OCI-LY1 (cell line): ENCODE data around the gene KRT1.

Experiments
- H2AFZ ChIP-seq: fragments of 200-600 bp; sonication (generic), shearing (Covaris generic); 2 replicates; pipeline ENCODE4 v1.6.0; 2014; ENCODE audit warnings: antibody characterized with exemption, mild to moderate bottlenecking, low read length
- H3F3A ChIP-seq: fragments of 200-600 bp; sonication (generic), shearing (Covaris generic); 2 replicates; pipeline ENCODE4 v1.6.0; 2014; ENCODE audit warnings: mild to moderate bottlenecking, antibody characterized with exemption, low read length, moderate library complexity; ENCODE audit not compliant: insufficient read depth
- H3K27ac ChIP-seq: fragments of 200-600 bp; sonication (generic); 2 replicates; pipeline ENCODE4 v1.5.1; 2014; ENCODE audit warnings: low read length, mixed run types, mild to moderate bottlenecking, low read depth; ENCODE audit not compliant: poor library complexity, severe bottlenecking
- H3K27me3 ChIP-seq: fragments of 200-600 bp; sonication (generic); 2 replicates; pipeline ENCODE4 v1.6.0; 2014; ENCODE audit warnings: antibody characterized with exemption, mild to moderate bottlenecking, low read length, moderate library complexity; ENCODE audit not compliant: insufficient read depth
- H3K36me3 ChIP-seq: fragments of 200-600 bp; sonication (generic); 2 replicates; pipeline ENCODE4 v1.6.1; 2014; ENCODE audit warnings: mild to moderate bottlenecking, antibody characterized with exemption, low read length, moderate library complexity, mixed read lengths; ENCODE audit not compliant: insufficient read depth
- H3K4me1 ChIP-seq: fragments of 200-600 bp; sonication (generic); 2 replicates; pipeline ENCODE4 v1.5.1; 2014; ENCODE audit warnings: mild to moderate bottlenecking, low read length, moderate library complexity; ENCODE audit not compliant: insufficient read depth, severe bottlenecking
- H3K4me2 ChIP-seq: fragments of 200-600 bp; sonication (generic), shearing (Covaris generic); 2 replicates; pipeline ENCODE4 v1.6.1; 2014; ENCODE audit warnings: low read length
- H3K4me3 ChIP-seq: fragments of 200-600 bp; sonication (generic); 2 replicates; pipeline ENCODE4 v1.5.1; 2014; ENCODE audit warnings: low read length, low read depth, mild to moderate bottlenecking, mixed read lengths; ENCODE audit not compliant: poor library complexity, severe bottlenecking
- H3K79me2 ChIP-seq: fragments of 200-600 bp; shearing (Covaris generic); 2 replicates; pipeline ENCODE4 v1.6.1; 2016; ENCODE audit warnings: mixed run types, low read length, mixed read lengths; ENCODE audit not compliant: insufficient read depth
- H3K9ac ChIP-seq: fragments of 200-600 bp; sonication (generic), shearing (Covaris generic); 2 replicates; pipeline ENCODE4 v1.6.1; 2014; ENCODE audit warnings: mild to moderate bottlenecking, low read length, mixed read lengths
- H3K9me2 ChIP-seq: fragments of 200-600 bp; sonication (generic), shearing (Covaris generic); 2 replicates; pipeline ENCODE4 v1.6.1; 2014; ENCODE audit warnings: low read depth, mild to moderate bottlenecking, low read length, mixed read lengths
- H3K9me3 ChIP-seq: fragments of 200-600 bp; shearing (Covaris generic); 2 replicates; pipeline ENCODE4 v1.6.1; 2014; ENCODE audit warnings: low read length, mixed read lengths
- H4K20me1 ChIP-seq: fragments of 200-600 bp; sonication (generic), shearing (Covaris generic); 2 replicates; pipeline ENCODE4 v1.6.0; 2016; ENCODE audit warnings: mild to moderate bottlenecking, low read length; ENCODE audit not compliant: insufficient read depth
- CTCF ChIP-seq: fragments of 200-600 bp; sonication (generic), shearing (Covaris generic); IDR thresholded peaks from 2 replicates; pipeline ENCODE4 v1.5.1; 2017; ENCODE audit warnings: mild to moderate bottlenecking, antibody characterized with exemption, low read length, moderate library complexity, mixed read lengths
- EZH2 ChIP-seq: fragments of 200-600 bp; sonication (generic), shearing (Covaris generic); IDR thresholded peaks from 2 replicates; pipeline ENCODE4 v1.8.0; 2017; ENCODE audit warnings: borderline replicate concordance, mixed run types, mild to moderate bottlenecking, antibody characterized with exemption, low read length, moderate library complexity, mixed read lengths

KRT1 gene

GRCh38 chr12:52634266-52635056, 45.7 kb downstream of the KRT1 start:
- no peaks in the 10 kb centered on the region for H3K9me2 ChIP-seq
- TF ChIP-seq EZH2 = no peak
- TF ChIP-seq CTCF = no peak
- H3K79me2 ChIP-seq = no peaks in the 10 kb centered on the region
- no peaks in the 10 kb centered on the region for H4K20me1 ChIP-seq
- no peaks in the 10 kb centered on the region for H3K4me1 ChIP-seq
- no peaks in the 10 kb centered on the region for H3K36me3 ChIP-seq
- no peak overlapping the region for H3K4me3 ChIP-seq
- no peaks in the 10 kb centered on the region for H3F3A ChIP-seq
- no peaks in the 10 kb centered on the region for H3K27me3 ChIP-seq
- no peak overlapping the region for H3K27ac ChIP-seq
- no peak overlapping the region for H2AFZ ChIP-seq
- no peak overlapping the region for H3K4me2 ChIP-seq
- H3K9ac ChIP-seq = no peak overlapping the region
- no peaks in the 10 kb centered on the region for H3K9me3 ChIP-seq

- H3K79me2 ChIP-seq = no peaks in the 10 kb centered on the region
- H4K20me1 ChIP-seq = no peaks in the 10 kb centered on the region
- no peak overlapping the region for H2AFZ ChIP-seq
- H3K27me3 ChIP-seq = no peaks in the 10 kb centered on the region
- no peaks in the 10 kb centered on the region for H3K36me3 ChIP-seq
- TF ChIP-seq EZH2 (no peak), CTCF (no peak)
- H3F3A ChIP-seq = no peaks in the 10 kb centered on the region
- no peaks in the 10 kb centered on the region for H3K4me1 ChIP-seq
- H3K4me2 ChIP-seq = no peak overlapping the region
- no peaks in the 10 kb centered on the region for H3K9me2 ChIP-seq
- no peak overlapping the region for H3K4me3 ChIP-seq
- no peak overlapping the region for H3K9ac ChIP-seq
- H3K27ac ChIP-seq = no peak overlapping the region
- H3K9me3 ChIP-seq = no peaks in the 10 kb centered on the region
These were observed 46.8 kb downstream of the KRT1 start for GRCh38 chr12:52633383-52633782.

GRCh38 chr12:52632656-52633055, 47.6 kb downstream of the KRT1 start:
- no peak overlapping the region for H3K27ac ChIP-seq
- H3K36me3 ChIP-seq = no peaks in the 10 kb centered on the region
- no peak for TF ChIP-seq EZH2
- no peak overlapping the region for H2AFZ ChIP-seq
- no peaks in the 10 kb centered on the region for H3K27me3 ChIP-seq
- H3K79me2 ChIP-seq = no peaks in the 10 kb centered on the region
- no peaks in the 10 kb centered on the region for H3K4me1 ChIP-seq
- no peak overlapping the region for H3K4me2 ChIP-seq
- H3K9ac ChIP-seq = no peak overlapping the region
- H4K20me1 ChIP-seq = no peaks in the 10 kb centered on the region
- H3K4me3 ChIP-seq = no peak overlapping the region
- H3K9me2 ChIP-seq = no peaks in the 10 kb centered on the region
- no peaks in the 10 kb centered on the region for H3K9me3 ChIP-seq
- no peaks in the 10 kb centered on the region for H3F3A ChIP-seq
